Forelimb muscle (tissue), 1 donor: ENCODE results near the gene HSD17B14. TPM values are rescaled to one million over a fixed set of nuclear protein-coding genes. Genes with fewer than 3 reads are reported as not detected.

Experiments used
- DNase-seq: peaks from one replicate; pipeline ENCODE4 v3.0.0-alpha.2; 2013; ENCODE audit warnings: low read depth
- polyA plus RNA-seq: library from polyadenylated mRNA; unstranded; fragments of 120-200 nt; gene quantifications from one replicate; pipeline ENCODE4 v1.2.1, GENCODE V29; 2013; ENCODE audit not compliant: insufficient read length

Gene HSD17B14
- polyA plus RNA-seq, 1 donor, result 3.1 TPM

DNA sequence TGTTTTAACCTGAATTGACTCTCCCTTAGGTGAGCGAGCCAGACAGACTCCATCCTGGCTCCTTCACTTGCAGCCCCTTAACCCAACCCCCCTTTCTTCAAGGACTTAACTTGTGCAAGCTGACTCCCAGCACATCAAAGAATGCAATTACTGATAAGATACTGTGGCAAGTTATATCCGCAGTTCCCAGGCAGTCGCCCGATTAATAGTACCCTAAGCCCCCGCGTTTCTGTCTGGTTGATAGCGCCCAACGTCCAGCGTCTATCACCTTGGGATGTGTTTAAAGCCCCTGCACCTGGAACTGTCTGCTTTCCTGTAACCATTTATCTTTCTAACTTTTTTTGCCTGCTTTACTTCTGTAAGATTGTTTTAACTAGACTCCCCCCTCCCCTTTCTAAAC lies 6.2 kb downstream of the HSD17B14 start:
- no peak for DNase-seq

DNA sequence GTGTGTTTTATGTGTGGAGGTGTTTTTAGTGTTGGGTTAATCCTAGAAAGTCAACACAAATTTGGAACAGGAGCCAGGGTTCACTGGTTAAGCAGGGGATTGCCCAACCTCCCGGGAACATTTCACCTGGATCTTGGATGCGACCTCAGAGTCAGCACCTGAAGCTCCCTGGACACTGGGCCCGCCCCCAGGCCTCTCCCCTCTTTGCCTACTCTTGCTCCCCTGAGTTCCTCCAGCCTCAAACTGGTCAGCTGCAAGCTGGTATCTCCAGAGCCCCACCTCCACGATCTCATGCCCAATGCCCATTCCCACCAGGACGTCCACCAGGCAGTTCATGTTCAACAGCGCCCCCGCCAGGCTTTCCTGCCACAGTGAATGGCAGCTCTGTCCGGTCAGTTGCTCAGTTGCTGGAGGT lies 9.7 kb downstream of the HSD17B14 start:
- no peak for DNase-seq

DNA sequence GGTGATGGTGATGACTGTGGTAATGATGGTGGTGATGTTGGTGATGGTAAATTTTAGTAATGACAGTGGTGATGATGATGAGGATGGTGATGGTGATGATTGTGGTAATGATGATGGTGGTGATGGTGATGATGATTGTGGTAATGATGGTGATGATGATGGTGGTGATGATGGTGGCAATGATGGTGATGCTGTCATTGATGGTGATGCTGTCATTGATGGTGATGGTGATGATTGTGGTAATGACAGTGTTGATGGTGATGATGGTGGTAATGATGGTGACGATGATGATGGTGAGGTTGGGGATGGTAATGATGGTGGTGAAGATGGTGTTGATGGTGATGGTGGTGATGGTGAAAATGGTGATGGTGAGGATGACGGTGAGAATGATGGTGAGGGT lies 13.8 kb downstream of the HSD17B14 start:
- DNase-seq, result no peak

DNA sequence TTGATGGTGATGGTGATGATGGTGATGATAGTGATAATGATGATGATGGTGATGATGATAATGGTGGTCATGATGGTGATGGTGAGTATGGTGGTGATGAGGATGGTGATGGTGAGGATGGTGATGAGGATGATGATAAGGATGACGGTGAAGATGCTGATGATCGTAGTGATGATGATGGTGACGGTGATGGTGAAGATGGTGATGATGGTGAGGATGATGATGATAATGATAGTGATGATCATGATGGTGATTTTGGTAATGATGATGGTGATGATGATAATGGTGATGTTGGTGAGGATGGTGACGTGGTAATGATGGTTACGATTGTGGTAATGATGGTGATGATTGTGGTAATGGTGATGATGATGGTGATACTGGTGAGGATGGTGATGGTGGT lies 14.7 kb downstream of the HSD17B14 start:
- DNase-seq, result no peak

DNA sequence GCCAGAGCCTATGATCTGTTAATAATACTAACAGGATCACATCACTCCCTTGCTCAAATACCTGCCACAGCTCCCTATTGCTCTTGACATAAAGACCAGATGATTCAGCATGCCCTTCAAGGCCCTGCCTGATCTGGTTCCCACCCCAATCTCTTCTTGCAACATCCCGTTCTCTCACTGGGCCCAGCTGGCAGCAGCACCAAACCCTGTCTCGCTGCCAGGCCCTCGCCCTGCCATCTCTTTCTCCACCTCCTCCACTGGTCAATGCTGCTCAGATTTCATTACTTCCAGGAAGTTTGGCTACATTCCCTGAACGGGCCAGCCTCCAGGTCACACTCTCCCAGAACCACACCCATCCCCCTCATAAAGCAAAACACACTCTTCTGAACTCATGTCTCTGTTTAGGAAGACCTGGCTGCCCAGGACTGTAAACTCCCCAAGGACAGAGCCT lies 16.9 kb downstream of the HSD17B14 start:
- no peak for DNase-seq

DNA sequence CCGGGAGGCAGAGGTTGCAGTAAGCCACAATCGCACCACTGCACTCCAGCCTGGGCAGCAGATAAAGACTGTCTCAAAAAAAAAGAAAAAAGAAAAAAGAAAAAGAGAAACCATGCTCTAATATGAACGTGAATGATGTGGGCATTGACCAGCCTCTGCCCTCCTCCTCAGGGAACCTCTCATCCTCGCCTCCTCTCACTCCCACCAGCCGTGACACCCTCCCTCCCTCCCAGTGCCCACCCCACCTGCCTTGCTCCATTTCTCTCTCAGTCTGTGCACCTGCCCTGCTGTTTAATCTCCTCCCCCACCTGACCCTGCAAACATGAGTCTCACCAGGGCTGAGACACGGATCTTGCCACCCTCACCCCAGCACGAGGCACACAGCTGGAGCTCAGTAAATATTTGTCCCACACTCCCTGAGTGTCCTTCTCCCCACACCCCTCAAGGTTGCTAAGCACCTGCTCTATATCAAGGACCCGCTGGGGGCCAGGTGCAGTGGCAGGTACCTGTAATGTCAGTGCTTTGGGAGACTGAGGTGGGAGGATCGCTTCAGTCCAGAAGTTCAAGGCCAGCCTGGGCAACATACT lies 18.0 kb downstream of the HSD17B14 start:
- DNase-seq, result no peak

DNA sequence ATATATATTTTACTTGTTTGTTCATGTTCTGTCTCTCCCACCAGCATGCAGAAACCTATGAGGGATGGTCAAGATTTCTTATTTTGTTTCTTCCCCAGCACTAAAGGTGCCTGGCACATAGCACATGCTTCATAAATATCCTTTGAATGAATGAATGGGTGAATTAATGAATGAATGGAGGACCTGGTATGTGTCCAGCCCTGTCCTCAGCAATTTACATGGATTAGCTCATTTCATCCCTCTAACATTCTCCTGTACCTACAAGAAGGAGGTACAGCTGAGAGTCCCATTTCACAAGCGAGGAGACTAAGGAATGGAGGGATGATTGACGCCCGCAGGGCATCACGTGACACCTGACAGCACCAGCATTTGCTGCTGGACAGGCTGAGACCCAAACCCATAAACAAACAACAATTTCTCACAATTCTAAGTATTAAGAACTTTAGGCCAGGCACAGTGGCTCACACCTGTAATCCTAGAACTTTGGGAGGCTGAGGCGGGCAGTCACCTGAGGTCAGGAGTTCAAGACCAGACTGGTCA lies 18.6 kb downstream of the HSD17B14 start:
- no peak for DNase-seq

DNA sequence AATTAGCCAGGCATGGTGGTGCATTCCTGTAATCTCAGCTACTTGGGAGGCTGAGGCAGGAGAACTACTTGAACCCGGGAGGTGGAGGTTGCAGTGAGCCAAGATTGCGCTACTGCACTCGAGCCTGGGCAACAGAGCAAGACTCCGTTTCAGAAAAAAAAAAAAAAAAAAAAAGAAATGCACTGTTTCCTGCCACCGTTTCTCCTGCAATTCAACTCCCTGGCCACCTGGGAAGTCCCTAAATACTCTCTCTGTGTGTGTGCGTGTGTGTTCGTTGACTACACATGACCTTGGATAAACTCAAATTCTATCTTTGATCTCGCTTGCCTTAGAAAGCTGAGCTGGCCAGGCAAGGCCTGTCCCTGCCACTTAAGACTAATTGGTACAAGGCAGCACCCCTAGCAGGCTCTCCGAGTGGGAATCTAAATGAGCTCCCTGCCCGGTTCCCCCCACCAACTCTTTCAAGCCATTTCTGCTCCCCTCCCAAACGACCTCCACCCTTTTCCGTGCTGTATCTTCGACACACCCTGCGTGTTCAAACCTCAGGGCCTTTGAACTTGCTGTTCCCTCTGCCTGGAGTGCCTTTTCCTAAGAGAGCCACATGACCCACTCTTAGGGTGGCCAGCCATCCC lies 20.3 kb downstream of the HSD17B14 start:
- no peak for DNase-seq

DNA sequence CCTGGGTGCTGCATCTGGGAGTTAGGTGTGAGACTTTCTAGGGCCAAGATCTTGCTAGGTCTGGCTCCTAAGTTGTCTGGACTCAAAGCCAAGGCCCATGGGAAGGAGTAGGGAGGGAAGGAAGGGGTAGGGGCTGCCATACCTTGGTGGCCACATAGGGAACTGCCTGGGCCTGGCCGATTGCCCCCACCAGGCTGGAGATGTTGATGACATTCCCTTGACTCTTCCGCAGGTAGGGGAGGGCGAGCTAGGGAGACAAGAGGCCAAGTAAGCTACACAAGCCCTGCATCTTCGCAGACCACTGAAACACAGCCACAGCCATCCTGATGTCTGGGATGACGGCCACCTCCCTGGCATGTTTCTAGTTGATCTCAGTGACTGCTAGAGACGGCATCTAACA lies 21.4 kb downstream of the HSD17B14 start:
- no peak for DNase-seq

DNA sequence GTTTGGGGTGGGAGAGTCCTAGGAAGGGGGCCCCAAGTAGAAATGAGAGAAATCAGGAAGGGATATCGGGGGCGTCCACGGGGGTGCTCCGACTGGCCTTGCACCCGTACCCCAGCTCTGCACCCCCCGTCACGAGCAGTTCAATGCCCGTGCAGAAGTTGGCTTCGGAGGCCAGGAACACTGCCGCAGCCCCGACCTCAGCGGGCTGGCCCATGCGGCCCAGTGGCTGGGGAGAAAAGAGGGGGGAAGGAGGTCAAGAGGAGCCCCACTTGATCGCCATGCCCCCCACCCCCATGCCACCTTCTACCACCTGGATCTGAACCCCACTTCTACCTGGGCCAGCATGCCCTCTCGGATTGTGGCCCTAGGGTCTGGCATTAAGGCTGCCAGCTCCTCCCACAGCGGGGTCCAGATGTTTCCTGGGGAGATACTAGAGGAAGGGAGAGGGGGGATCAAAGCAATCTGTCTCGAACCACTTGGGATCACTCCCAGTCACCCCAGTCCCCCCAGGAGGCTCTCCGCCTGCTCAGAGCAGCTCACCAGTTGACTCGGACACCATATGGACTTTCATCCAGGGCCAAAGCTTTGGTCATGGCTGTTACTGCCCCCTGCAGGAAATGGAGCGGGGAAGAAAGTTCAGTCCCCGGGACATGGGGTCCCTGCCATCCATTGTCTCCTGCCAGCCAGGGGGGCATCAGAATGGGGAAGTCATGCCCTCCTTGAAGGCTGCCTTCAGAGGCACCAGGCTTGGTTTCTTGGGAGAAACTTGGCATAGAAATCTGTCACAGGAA lies 23.0 kb downstream of the HSD17B14 start:
- DNase-seq, result no peak

DNA sequence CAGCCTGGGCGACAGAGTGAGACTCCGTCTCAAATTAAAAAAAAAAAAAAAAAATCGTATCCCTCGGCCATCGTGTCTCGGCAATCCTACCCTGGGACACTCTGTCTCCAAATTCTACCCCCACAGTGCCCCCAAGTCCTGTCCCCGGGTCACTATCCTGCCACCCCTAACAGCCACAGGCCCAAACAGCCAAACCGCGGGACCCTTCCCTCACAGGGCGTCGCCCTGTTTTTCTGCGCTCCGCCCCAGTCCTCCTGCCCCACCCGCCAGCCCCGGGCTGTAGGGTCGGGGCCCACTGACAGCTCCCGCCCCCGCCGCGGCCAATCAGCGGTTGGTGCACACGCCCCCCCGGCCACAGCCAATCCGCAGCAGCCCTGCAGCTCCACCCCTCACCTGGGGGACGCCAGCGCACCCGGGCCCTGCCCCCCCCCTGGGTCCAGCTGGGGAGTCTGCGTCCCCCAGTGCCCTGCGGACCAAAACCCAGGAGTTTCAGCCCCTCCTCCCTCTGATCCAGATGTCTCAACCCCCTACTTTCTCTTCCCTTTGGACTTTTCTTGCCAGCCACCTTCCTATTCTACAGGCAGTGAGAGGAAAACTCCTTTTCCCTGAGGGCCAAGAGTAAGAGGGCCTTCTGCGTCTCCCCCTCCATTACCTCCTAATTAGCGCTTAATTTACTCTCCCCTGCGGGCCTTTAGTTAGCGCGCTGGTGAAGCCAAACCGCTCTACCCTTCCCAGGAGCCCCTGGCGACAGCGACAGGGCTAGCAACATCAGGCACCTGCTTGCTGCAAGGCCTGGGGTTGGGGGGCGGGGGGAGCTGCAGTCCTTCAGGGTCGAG lies 24.0 kb downstream of the HSD17B14 start:
- DNase-seq, result no peak

DNA sequence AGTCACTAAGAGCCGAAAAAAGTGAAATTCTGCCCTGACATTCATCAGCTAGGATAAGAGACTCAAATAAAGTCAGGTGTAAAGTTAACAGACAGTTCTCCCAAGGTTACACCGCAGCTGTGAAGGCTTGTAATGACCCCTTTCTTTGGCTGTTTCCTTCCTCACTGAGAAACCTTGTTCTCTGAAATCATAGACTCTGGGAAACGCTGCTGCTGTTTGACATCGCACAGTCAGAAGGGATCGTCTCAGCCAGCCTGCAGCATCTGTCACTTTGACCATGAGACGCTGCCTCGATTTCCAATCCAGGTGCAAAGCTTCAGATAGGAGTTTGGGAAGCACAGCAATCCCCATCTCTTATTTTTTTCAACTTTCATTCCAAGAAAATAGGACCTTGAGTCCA lies 26.1 kb downstream of the HSD17B14 start:
- DNase-seq, result no peak

DNA sequence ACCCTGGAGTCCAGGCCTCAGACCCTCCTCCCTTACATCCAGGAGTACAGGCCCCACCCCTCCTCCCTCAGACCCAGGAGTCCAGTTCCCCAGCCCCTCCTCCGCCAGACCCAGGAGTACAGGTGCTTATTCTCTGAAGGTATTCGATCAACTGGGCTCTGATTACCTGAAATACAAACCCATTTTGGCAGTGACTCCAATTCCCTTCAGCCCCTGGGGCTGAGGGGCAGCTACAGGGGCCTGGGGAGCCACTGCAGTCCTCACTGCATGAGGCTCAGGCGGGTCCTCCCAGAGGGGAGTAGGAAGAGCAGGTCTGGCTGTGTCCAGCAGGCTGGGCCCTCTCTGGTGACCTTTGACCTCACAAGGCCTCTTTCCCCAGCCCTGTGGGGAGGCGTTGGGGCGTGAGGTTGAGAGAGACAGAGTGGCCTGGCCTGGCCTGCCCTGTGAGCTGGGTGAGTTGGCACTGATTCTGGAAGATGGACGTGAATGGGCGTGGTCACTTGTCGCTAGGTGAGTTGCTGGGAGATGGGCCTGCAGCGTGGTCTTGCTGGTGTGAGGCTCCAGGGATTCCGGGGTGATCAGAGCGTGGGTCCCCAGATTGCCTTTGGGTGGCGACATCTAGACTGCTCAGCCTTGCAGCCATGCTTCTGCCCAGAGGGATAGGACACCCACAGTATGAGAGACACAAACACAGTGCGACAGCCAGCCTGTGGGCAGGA lies 28.5 kb downstream of the HSD17B14 start:
- DNase-seq, result no peak

DNA sequence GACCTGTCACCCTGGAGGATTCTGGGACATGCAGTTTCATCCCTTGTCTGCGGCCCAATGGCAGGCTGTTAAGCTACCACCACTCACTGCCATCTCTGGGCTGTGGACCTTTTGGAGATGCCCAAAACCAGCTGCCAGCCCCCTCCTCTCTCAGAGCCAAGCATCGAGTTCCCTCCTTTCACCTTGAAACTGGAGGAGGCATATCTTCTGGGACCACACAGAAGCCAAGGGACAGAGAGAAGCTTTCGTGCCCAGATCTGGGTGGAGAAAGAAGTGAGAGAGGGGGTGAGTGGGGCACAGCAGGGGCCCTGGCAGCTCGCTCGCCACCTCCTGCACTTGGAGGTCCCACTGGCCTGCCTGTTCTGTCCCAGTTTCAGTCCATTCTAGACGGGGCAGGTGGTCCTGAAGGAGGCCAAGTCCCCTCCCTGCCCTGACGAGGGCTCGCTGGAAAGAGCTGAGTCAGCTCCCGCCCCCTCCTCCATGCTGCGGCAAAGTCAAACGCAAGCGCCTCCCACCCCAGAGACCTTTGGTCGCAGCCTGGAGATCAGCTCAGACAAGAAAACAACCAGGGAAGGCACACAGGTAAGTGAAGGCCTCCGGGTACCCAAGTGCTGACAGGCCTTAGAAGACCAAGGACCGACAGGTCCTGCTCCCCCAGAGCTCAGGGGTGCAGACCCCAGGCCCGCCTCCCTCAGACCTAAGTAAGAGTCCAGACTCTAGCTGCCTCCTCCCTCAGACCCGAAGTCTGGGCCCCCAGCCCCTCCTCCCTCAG lies 29.3 kb downstream of the HSD17B14 start:
- DNase-seq, result no peak

DNA sequence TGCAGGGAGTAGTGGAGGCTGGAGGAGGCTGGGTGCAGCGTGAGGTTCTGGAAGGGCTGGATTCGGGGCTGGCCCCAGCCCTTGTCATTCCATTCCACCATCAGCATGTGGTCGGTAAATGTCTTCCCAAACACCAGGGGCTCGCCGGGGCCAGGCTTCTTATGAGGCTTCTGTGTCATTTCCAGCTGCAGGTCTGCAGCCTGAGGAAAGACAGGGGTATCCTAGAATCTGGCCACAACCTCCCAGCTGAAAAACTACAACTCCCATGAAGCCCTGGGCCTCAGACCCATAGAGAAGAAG lies 29.8 kb downstream of the HSD17B14 start:
- DNase-seq, result no peak

DNA sequence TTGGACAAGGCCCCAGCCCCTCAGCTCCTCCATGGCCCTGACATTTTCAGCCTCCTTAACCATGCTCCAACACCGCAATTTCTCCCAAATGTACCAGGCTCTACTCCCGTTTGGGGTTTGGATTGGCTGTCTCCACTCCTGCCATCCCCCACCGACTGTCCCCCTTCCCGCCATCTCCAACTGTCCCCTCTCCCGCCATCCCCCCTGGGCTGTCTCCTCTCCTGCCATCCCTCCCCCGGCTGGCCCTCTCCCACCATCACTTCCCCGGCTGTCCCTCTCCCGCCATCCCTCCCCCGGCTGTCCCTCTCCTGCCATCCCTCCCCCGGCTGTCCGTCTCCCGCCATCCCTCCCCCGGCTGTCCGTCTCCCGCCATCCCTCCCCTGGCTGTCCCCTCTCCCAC lies 30.8 kb downstream of the HSD17B14 start:
- no peak for DNase-seq

DNA sequence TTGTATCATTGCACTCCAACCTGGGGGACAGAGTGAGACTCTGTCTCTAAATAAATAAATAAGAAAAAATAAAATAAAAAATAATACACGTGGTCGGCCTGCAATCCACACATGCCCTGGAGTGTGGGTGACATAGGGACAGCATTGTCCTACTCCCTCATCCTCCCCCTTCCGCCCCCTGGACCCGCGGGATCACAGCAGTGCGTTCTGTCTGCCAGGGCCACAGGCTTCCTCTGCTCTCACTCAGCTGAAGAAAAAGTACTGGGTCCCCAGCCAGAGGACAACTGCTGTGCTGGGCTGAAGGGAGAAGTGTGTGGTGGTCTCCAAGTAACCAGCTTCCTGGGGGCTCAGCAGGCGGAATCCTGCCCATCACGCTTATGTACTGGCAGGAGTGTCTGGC lies 31.8 kb downstream of the HSD17B14 start:
- DNase-seq, result no peak

DNA sequence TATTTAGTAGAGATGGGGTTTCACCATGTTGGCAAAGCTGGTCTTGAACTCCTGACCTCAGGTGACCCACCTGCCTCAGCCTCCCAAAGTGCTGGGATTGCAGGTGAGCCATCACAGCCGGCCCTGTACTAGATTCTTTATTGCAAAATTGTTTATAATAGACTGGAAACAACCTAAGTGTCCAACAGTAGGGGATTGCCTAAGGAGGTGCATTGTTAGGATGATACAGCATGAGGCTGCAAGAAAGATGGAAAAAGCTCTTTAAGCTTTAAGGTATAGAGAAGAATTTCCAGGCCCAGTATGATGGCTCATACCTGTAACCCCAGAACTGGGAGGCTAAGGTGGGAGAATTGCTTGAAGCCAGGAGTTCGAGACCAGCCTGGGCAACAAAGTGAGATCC lies 33.7 kb downstream of the HSD17B14 start:
- no peak for DNase-seq

DNA sequence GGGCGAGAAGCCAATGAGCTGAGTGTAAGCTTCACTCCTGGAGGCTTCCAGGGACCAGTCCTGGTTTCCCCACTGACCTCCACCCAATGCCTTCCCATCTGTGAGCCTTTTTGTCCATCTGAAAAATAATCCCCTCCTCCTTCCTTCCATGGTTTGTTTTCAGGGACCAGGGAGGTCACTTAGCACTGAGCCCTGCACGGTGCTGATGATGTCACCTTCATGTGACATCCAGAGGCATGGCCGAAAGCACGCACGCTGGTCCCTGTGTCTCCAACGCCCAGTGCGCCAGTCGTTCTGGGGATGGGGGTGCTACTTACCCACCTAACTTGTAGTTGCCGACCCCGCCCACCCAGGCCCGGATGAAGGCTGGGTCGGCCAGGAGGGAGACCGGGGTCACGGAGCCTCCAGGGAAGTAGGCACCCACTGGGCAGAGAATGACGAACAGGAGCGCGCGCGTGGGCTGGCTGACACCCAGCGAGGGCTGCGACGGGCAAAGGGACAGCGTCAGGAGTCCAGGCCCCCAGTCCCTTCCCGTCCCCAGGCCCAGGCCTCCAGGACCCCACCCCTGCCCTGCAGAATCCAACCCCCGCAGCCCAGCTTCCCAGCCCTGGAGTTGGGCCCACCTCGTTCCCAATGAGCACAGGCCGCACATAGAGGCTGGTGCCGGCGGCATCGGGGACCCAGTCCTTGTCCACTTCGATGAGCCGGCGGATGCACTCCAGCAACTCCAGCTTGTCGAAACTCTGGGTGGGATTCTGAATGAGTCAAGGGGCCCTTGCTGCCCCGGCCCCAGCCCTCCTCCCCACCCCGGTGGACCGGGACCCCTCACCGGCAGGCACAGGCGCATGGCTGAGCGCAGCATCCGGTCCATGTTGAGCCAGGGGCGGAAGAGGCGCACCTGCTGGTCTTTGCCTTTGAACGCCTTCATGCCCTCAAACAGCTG lies 36.7 kb downstream of the HSD17B14 start:
- DNase-seq, result no peak

DNA sequence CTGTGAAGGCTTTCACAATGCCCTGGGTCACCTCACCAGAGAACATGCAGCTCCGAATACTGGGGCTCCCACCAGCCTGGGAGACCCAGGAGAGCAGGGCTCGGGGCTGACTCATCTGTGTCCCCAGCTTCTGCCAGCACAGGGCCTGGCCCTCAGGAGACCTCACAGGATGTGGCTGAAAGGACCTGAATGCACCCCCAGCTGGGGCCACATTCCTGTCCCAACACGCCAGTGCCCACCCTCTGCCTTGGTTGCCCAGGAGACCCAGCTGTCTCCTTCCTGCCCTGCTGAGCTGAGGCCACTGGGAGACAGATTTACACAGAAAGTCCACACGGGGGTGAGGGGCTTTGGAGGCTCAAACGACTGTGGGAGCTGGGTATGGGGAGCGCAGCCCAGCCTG lies 37.4 kb downstream of the HSD17B14 start:
- DNase-seq, result no peak
